Measurements from ENCODE around the gene ADAM8.
"Not testable (repeated sequence)": the region's sequence is repeated elsewhere in the genome, so short reads cannot be mapped to it uniquely, and the experiment has no call there.

ADAM8 gene

DNA sequence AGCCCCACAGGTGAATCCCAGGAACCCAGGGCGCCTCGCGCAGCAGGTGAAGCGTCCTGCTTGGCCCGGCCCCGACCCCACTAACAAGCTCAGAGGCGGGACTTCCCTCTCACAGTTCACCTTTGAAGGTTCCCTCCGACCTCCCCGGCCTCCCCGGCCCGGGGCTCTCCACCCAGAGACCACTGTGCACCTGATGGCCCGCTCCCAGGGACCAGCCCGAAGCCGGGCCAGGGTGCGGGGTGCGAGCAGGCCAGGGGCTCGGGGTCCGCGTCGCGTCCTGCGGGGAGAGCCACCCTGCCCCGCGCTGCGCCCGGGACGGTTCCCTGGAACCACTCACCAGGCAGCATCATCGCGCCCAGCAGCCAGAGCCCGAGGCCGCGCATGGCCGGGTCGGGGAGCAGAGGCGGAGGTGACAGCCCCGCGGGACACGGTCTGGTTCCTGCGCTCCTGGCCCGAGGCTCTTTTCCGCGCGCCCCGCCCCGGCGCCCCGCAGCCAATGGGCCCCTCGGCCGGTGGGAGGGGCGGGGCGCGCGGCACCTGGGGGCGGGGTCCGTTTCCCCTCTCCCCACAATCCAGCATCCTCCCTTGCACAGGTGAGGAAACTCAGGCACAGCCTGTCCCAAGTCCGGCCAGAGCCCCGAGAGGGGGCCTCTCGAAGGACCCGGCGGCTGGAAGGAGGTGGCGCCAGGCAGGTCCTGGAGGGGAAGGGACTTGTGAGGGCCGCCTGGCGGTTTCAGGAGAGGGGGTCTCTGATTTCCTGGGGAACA is at the start of gene ADAM8:
ADAM8 (minus strand) TSS at position 434 of the 767 bp plus-strand sequence; CDS start at position 383, 51 bp downstream.
- no peaks in the 10 kb centered on the region for H3K9me3 ChIP-seq (ENCODE audit: control insufficient read depth in 1 of 2, low read length in 2 of 2)
- peaks cover 13 to 22% of the 10 kb centered on the region in 2 donors for H3K27me3 ChIP-seq (ENCODE audit: control insufficient read depth in 1 of 2, insufficient read depth in 2 of 2, low read length in 2 of 2)
- peaks cover 6 to 18% of the 10 kb centered on the region in 2 donors for H3K36me3 ChIP-seq (ENCODE audit: control insufficient read depth in 1 of 2, insufficient read depth in 2 of 2, low read length in 2 of 2)
- H3K4me1 ChIP-seq (ENCODE audit: control insufficient read depth in 1 of 2, insufficient read depth in 2 of 2, low read length in 2 of 2): peaks cover 9 to 38% of the 10 kb centered on the region in 2 donors
- H3K9ac ChIP-seq (ENCODE audit: low read depth in 1 of 2, low read length in 2 of 2): peak within 1 kb of the TSS; percentile 47 to 56
- peak within 1 kb of the TSS; percentile 59 to 63 for H3K4me3 ChIP-seq (ENCODE audit: low read depth in 1 of 2, low read length in 2 of 2)
- H3K27ac ChIP-seq (ENCODE audit: low read depth, low read length): peak within 1 kb of the TSS; percentile 32

DNA sequence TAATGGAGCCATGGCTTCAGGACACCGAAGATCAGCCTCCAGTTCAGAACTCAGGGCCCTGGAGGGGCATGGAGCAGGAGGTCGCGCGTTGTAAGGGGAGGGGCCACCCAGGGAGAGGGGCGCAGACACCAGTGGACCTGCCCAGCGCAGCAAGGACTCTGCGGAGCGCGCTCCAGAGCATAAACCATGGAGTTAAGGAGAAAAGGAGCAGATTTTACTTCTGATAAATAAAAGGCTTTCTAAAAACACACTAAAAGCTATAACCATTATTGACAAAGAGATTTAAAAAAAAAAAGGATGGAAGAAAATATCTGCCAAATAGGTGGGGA is 49.5 kb upstream of the ADAM8 start:
- Histone ChIP-seq H3K4me3 (ENCODE audit: low read depth in 1 of 2, low read length in 2 of 2) (peak overlapping the region in 1 of 2 donors; percentile 54), H3K9me3 (ENCODE audit: control insufficient read depth in 1 of 2, low read length in 2 of 2) (no peaks in the 10 kb centered on the region), H3K9ac (ENCODE audit: low read depth in 1 of 2, low read length in 2 of 2) (no peak overlapping the region), H3K27ac (ENCODE audit: low read depth, low read length) (no peak overlapping the region), H3K4me1 (ENCODE audit: control insufficient read depth in 1 of 2, insufficient read depth in 2 of 2, low read length in 2 of 2) (peaks cover 7 to 10% of the 10 kb centered on the region in 2 donors), H3K36me3 (ENCODE audit: control insufficient read depth in 1 of 2, insufficient read depth in 2 of 2, low read length in 2 of 2) (no peaks in the 10 kb centered on the region), H3K27me3 (ENCODE audit: control insufficient read depth in 1 of 2, insufficient read depth in 2 of 2, low read length in 2 of 2) (peaks cover 44 to 51% of the 10 kb centered on the region in 2 donors)

DNA sequence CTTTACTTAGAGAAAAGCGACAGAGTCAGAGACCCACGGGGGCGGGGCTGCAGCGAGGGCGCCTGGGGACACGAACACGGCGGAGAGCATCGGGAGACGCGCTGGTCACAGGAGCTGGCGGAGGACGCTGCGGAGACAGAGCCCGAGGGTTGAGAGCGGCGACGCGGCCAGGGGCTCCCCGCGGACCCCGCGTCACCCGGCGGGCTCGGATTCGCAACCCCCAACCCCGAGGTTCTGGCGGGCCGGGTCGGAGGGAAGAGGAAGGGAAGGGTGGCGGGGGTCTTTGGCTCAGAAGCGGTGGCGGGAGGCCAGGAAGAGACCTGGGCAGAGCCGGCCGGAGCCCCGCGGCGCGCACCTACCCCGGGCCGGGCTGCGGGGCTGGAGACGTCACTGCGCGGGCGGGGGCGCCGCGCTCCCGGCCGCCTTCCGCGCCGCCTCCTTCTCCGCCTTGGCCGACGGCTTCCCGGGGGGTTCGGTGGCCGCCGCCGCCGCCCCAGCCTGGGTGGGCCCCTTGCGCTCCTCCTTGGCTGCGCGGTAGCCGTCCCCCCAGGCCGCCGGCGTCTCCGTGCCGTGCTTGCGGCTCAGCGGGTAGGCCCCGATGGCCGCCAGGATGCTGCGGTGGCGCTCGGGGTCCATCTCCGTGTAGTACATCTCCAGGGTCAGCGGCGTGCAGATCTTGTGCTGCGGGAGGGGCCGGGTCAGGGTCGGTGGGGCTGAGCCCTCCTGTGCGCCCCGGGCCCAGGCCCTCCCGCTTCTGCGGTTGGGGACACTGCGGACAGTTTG is 49.0 kb upstream of the ADAM8 start:
- Histone ChIP-seq H3K27me3 (ENCODE audit: control insufficient read depth in 1 of 2, insufficient read depth in 2 of 2, low read length in 2 of 2) (peaks cover 44 to 45% of the 10 kb centered on the region in 2 donors), H3K4me3 (ENCODE audit: low read depth in 1 of 2, low read length in 2 of 2) (peak overlapping the region in 1 of 2 donors; percentile 54), H3K9ac (ENCODE audit: low read depth in 1 of 2, low read length in 2 of 2) (no peak overlapping the region), H3K4me1 (ENCODE audit: control insufficient read depth in 1 of 2, insufficient read depth in 2 of 2, low read length in 2 of 2) (peaks cover 7 to 10% of the 10 kb centered on the region in 2 donors), H3K27ac (ENCODE audit: low read depth, low read length) (no peak overlapping the region), H3K9me3 (ENCODE audit: control insufficient read depth in 1 of 2, low read length in 2 of 2) (no peaks in the 10 kb centered on the region), H3K36me3 (ENCODE audit: control insufficient read depth in 1 of 2, insufficient read depth in 2 of 2, low read length in 2 of 2) (no peaks in the 10 kb centered on the region)

DNA sequence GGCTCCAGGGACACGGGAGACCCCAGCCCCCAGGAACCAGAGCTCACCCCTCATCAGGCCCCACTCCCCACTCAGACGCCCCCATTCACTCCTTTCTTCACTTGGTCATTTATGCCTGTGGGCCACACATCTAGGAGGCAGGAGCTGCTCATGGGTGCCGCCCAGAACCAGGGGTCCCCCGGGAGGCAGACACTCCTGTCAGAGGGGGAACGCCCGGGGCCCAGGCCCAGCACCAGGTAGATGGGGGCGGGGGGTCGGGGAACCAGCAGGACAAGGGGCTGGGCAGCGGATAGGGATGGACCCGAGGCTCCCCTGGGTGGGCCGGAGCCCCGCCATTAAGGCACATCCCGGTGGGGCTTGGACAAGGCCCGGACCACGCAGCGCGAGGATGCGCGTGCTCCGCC is 48.2 kb upstream of the ADAM8 start:
- Histone ChIP-seq H3K27ac (ENCODE audit: low read depth, low read length) (no peak overlapping the region), H3K36me3 (ENCODE audit: control insufficient read depth in 1 of 2, insufficient read depth in 2 of 2, low read length in 2 of 2) (no peaks in the 10 kb centered on the region), H3K4me1 (ENCODE audit: control insufficient read depth in 1 of 2, insufficient read depth in 2 of 2, low read length in 2 of 2) (peaks cover 7 to 10% of the 10 kb centered on the region in 2 donors), H3K4me3 (ENCODE audit: low read depth in 1 of 2, low read length in 2 of 2) (peak overlapping the region in 1 of 2 donors; percentile 54), H3K9ac (ENCODE audit: low read depth in 1 of 2, low read length in 2 of 2) (no peak overlapping the region), H3K27me3 (ENCODE audit: control insufficient read depth in 1 of 2, insufficient read depth in 2 of 2, low read length in 2 of 2) (peaks cover 44 to 45% of the 10 kb centered on the region in 2 donors), H3K9me3 (ENCODE audit: control insufficient read depth in 1 of 2, low read length in 2 of 2) (no peaks in the 10 kb centered on the region)

DNA sequence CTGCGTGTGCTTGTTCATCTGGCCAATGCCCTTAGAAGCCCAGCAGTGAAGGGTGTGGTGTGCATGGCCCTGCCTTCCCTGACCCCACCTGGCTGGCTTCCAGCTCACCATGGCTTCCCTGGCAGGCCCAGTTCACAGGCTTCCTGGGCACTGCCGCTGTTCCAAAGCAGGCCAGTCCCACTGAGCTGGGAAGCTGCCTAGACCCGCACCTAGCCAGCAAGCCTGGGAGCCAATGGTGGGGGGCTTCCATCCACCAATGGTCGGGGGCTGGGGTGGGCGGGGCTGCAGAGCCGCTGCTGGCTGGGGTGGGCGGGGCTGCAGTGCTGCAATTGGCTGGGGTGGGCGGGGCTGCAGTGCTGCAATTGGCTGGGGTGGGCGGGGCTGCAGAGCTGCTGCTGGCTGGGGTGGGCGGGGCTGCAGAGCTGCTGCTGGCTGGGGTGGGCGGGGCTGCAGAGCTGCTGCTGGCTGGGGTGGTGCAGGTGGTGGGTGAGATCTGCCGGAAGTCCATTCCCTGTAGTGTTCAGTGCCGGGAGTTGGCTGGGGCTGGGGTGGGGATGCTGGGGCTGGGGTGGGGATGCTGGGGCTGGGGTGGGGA is 47.6 kb upstream of the ADAM8 start:
- Histone ChIP-seq H3K27ac (ENCODE audit: low read depth, low read length) (no peak overlapping the region), H3K36me3 (ENCODE audit: control insufficient read depth in 1 of 2, insufficient read depth in 2 of 2, low read length in 2 of 2) (no peaks in the 10 kb centered on the region), H3K4me3 (ENCODE audit: low read depth in 1 of 2, low read length in 2 of 2) (peak overlapping the region in 1 of 2 donors; percentile 54), H3K4me1 (ENCODE audit: control insufficient read depth in 1 of 2, insufficient read depth in 2 of 2, low read length in 2 of 2) (peaks cover 7 to 10% of the 10 kb centered on the region in 2 donors), H3K9ac (ENCODE audit: low read depth in 1 of 2, low read length in 2 of 2) (no peak overlapping the region), H3K9me3 (ENCODE audit: control insufficient read depth in 1 of 2, low read length in 2 of 2) (no peaks in the 10 kb centered on the region), H3K27me3 (ENCODE audit: control insufficient read depth in 1 of 2, insufficient read depth in 2 of 2, low read length in 2 of 2) (peaks cover 45 to 47% of the 10 kb centered on the region in 2 donors)

DNA sequence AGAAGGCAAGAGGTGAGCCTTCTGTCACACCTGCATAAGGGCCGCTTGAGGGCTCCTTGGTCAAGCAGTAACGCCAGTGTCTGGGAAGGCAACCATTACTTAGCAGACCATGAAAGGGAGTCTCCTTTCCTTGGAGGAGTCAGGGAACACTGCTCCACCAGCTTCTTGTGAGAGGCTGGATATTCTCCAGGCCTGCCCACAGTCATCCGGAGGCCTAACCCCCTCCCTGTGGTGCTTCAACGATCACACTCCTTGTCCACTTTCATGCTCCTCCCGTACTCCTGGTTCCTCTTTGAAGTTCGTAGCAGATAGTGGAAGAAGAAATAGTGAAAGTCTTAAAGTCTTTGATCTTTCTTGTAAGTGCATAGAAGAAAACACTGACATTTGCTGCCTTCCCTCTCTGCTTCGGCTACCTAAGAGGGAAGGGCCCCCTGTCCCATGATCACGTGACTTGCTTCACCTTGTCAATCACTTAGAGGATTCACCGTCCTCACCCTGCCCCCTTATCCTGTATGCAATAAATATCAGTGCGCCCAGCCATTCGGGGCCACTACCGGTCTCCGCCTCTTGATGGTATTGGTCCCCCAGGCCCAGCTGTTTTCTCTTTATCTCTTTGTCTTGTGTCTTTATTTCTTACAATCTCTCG is 45.5 kb upstream of the ADAM8 start:
- not testable (repeated sequence) for H3K9me3 ChIP-seq (ENCODE audit: control insufficient read depth in 1 of 2, low read length in 2 of 2); H3K9ac ChIP-seq (ENCODE audit: low read depth in 1 of 2, low read length in 2 of 2); H3K27ac ChIP-seq (ENCODE audit: low read depth, low read length); H3K4me3 ChIP-seq (ENCODE audit: low read depth in 1 of 2, low read length in 2 of 2); H3K36me3 ChIP-seq (ENCODE audit: control insufficient read depth in 1 of 2, insufficient read depth in 2 of 2, low read length in 2 of 2)
- H3K27me3 ChIP-seq (ENCODE audit: control insufficient read depth in 1 of 2, insufficient read depth in 2 of 2, low read length in 2 of 2): peaks cover 27 to 31% of the 10 kb centered on the region in 2 donors
- H3K4me1 ChIP-seq (ENCODE audit: control insufficient read depth in 1 of 2, insufficient read depth in 2 of 2, low read length in 2 of 2): peaks cover 7 to 10% of the 10 kb centered on the region in 2 donors

DNA sequence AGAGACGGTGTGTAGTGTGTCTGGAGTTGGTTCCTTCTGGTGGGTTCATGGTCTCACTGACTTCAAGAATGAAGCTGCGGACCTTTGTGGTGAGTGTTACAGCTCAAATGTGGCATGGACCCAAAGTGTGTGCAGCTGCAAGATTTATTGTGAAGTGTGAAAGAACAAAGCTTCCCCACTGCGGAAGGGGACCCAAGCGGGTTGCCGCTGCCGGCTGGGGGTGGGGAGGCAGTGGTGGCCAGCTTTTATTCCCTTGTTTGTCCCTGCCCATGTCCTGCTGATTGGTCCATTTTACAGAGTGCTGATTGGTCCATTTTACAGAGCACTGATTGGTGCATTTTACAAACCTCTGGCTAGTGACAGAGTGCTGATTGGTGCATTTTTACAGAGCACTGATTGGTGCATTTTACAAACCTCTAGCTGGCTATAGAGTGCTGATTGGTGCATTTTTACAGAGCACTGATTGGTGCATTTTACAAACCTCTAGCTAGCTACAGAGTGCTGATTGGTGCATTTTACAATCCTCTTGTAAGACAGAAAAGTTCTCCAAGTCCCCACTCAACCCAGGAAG is 44.3 kb upstream of the ADAM8 start:
- H3K9me3 ChIP-seq (ENCODE audit: control insufficient read depth in 1 of 2, low read length in 2 of 2); H3K4me3 ChIP-seq (ENCODE audit: low read depth in 1 of 2, low read length in 2 of 2); H3K27ac ChIP-seq (ENCODE audit: low read depth, low read length); H3K9ac ChIP-seq (ENCODE audit: low read depth in 1 of 2, low read length in 2 of 2); H3K4me1 ChIP-seq (ENCODE audit: control insufficient read depth in 1 of 2, insufficient read depth in 2 of 2, low read length in 2 of 2); H3K36me3 ChIP-seq (ENCODE audit: control insufficient read depth in 1 of 2, insufficient read depth in 2 of 2, low read length in 2 of 2): not testable (repeated sequence)
- H3K27me3 ChIP-seq (ENCODE audit: control insufficient read depth in 1 of 2, insufficient read depth in 2 of 2, low read length in 2 of 2): peaks cover 14 to 18% of the 10 kb centered on the region in 2 donors

DNA sequence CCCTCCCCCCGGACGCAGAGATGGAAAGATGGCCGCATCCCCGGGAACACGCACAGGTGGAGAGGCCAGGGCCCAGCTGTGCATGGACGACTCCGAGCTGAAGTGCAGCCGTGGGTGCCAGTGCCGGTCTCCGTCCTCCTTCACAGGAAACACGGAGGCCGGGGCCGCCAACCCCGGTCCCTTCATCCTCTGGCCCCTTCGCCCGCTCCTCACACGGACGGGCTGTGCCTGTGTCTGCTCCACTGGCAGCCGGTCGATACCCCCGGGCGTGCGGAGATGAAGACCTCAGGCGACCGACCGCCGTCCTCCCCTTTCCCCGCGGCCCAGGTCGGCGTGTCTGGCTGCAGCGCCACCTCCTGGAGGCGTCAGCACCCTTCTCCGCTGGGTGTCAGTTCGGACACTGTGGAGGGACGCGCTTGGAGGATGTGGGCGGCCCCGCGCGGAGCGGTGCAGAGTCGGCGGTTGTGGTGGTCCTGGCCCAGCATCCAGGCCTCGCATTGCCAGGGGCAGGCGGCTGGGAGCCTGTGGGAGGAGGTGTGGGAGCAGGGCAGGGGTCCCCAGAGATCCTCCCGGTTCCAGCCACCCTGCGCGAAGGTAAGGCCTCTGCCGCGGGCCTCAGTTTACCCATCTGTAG is 41.9 kb upstream of the ADAM8 start:
- Histone ChIP-seq H3K36me3 (ENCODE audit: control insufficient read depth in 1 of 2, insufficient read depth in 2 of 2, low read length in 2 of 2) (no peaks in the 10 kb centered on the region), H3K9ac (ENCODE audit: low read depth in 1 of 2, low read length in 2 of 2) (no peak overlapping the region), H3K27ac (ENCODE audit: low read depth, low read length) (no peak overlapping the region), H3K27me3 (ENCODE audit: control insufficient read depth in 1 of 2, insufficient read depth in 2 of 2, low read length in 2 of 2) (peaks cover 6 to 8% of the 10 kb centered on the region in 2 donors), H3K9me3 (ENCODE audit: control insufficient read depth in 1 of 2, low read length in 2 of 2) (no peaks in the 10 kb centered on the region), H3K4me3 (ENCODE audit: low read depth in 1 of 2, low read length in 2 of 2) (peak overlapping the region; percentile 47 to 54), H3K4me1 (ENCODE audit: control insufficient read depth in 1 of 2, insufficient read depth in 2 of 2, low read length in 2 of 2) (peaks cover 0 to 2% of the 10 kb centered on the region in 2 donors)

DNA sequence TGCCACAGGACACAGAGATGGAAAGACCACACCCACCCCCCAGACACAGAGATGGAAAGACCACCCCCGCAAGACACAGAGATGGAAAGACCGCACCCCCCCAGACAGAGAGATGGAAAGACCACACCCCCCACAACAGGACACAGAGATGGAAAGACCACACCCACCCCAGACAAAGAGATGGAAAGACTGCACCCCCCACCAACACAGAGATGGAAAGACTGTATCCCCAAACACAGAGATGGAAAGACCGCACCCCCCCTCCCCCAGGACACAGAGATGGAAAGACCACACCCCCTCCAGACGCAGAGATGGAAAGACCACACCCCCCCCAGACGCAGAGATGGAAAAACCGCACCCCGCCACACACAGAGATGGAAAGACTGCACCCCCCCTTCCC is 40.1 kb upstream of the ADAM8 start:
- H3K4me1 ChIP-seq (ENCODE audit: control insufficient read depth in 1 of 2, insufficient read depth in 2 of 2, low read length in 2 of 2): peaks cover 0 to 2% of the 10 kb centered on the region in 2 donors
- no peak overlapping the region for H3K4me3 ChIP-seq (ENCODE audit: low read depth in 1 of 2, low read length in 2 of 2)
- H3K36me3 ChIP-seq (ENCODE audit: control insufficient read depth in 1 of 2, insufficient read depth in 2 of 2, low read length in 2 of 2): peaks cover 14% of the 10 kb centered on the region in 2 donors
- no peak overlapping the region for H3K9ac ChIP-seq (ENCODE audit: low read depth in 1 of 2, low read length in 2 of 2)
- H3K27ac ChIP-seq (ENCODE audit: low read depth, low read length): no peak overlapping the region
- H3K27me3 ChIP-seq (ENCODE audit: control insufficient read depth in 1 of 2, insufficient read depth in 2 of 2, low read length in 2 of 2): peaks cover 6 to 8% of the 10 kb centered on the region in 2 donors
- no peaks in the 10 kb centered on the region for H3K9me3 ChIP-seq (ENCODE audit: control insufficient read depth in 1 of 2, low read length in 2 of 2)

Measured in duodenal mucosa (tissue), 2 donors.